NCI-H128 (cell line): Measurements from ENCODE around the gene HLTF.

Experiments used
- DNase-seq: peaks from one replicate; lab custom pipeline; 2025; ENCODE audit not compliant: unreplicated experiment; lab: John Stamatoyannopoulos, UW

The HLTF gene

GRCh38 chr3:149020196-149020838 is 66.0 kb downstream of the HLTF start:
- no peak for DNase-seq

GRCh38 chr3:149019580-149019979 is 66.8 kb downstream of the HLTF start:
- DNase-seq, result no peak

GRCh38 chr3:149018247-149018646 is 68.1 kb downstream of the HLTF start:
- DNase-seq, result no peak

GRCh38 chr3:149016669-149017541 is 69.4 kb downstream of the HLTF start:
- DNase-seq, result no peak

GRCh38 chr3:149016242-149016641 is 70.1 kb downstream of the HLTF start:
- no peak for DNase-seq

GRCh38 chr3:149015393-149015792 is 70.9 kb downstream of the HLTF start:
- no peak for DNase-seq

- DNase-seq, result no peak
Observed at GRCh38 chr3:149013726-149014125, 72.6 kb downstream of the HLTF start.

GRCh38 chr3:149011676-149012075 is 74.7 kb downstream of the HLTF start:
- DNase-seq, result no peak

GRCh38 chr3:149010966-149011365 is 75.4 kb downstream of the HLTF start:
- DNase-seq, result no peak

- no peak for DNase-seq
Observed at GRCh38 chr3:149010504-149010951, 75.8 kb downstream of the HLTF start.

- DNase-seq, result no peak
Observed at GRCh38 chr3:149009732-149010131, 76.6 kb downstream of the HLTF start.

GRCh38 chr3:149007567-149008257 is 78.6 kb downstream of the HLTF start:
- DNase-seq, result no peak

- DNase-seq, result no peak
Observed at GRCh38 chr3:149005416-149005815, 80.9 kb downstream of the HLTF start.

GRCh38 chr3:149004622-149005021 is 81.7 kb downstream of the HLTF start:
- no peak for DNase-seq

GRCh38 chr3:149003653-149004305 is 82.6 kb downstream of the HLTF start:
- DNase-seq, result no peak

GRCh38 chr3:149001727-149002126 is 84.6 kb downstream of the HLTF start:
- no peak for DNase-seq

- DNase-seq, result no peak
Observed at GRCh38 chr3:149000206-149000745, 86.1 kb downstream of the HLTF start.

GRCh38 chr3:148999806-149000205 is 86.5 kb downstream of the HLTF start:
- DNase-seq, result no peak

GRCh38 chr3:148998715-148999423 is 87.5 kb downstream of the HLTF start:
- DNase-seq, result no peak

GRCh38 chr3:148998297-148998696 is 88.0 kb downstream of the HLTF start:
- no peak for DNase-seq
